ENCODE measurements around the gene STK32A. TPM values are rescaled to one million over a fixed set of nuclear protein-coding genes. Genes with fewer than 3 reads are reported as not detected.

The STK32A gene
- total RNA-seq, 1 donor from 2014 or later = not detected

GRCh38 chr5:147388184-147389108, 153.6 kb downstream of the STK32A start:
- Mint-ChIP-seq H3K36me3 (ENCODE audit: low read depth) (no peaks in the 10 kb centered on the region), H3K27me3 (ENCODE audit: low read depth) (no peaks in the 10 kb centered on the region), H3K9me3 (no peaks in the 10 kb centered on the region), H3K4me3 (ENCODE audit: low read depth) (no peak overlapping the region), H3K4me1 (ENCODE audit: low read depth) (no peaks in the 10 kb centered on the region), H3K27ac (no peak overlapping the region)
- no peak for DNase-seq (ENCODE audit: low spot score)
- intact Hi-C loops (cut with micrococcal nuclease) = no loop called here

- no peaks in the 10 kb centered on the region for H3K27me3 Mint-ChIP-seq (ENCODE audit: low read depth)
- intact Hi-C loops (cut with micrococcal nuclease) = no loop called here
- no peak overlapping the region for H3K27ac Mint-ChIP-seq
- no peaks in the 10 kb centered on the region for H3K36me3 Mint-ChIP-seq (ENCODE audit: low read depth)
- DNase-seq (ENCODE audit: low spot score) = no peak
- H3K9me3 Mint-ChIP-seq = no peaks in the 10 kb centered on the region
- H3K4me3 Mint-ChIP-seq (ENCODE audit: low read depth) = no peak overlapping the region
- no peaks in the 10 kb centered on the region for H3K4me1 Mint-ChIP-seq (ENCODE audit: low read depth)
Measured at GRCh38 chr5:147390654-147391225, 155.9 kb downstream of the STK32A start.

GRCh38 chr5:147391781-147392180, 157.0 kb downstream of the STK32A start:
- H3K9me3 Mint-ChIP-seq = no peaks in the 10 kb centered on the region
- H3K27me3 Mint-ChIP-seq (ENCODE audit: low read depth) = no peaks in the 10 kb centered on the region
- H3K4me1 Mint-ChIP-seq (ENCODE audit: low read depth) = no peaks in the 10 kb centered on the region
- intact Hi-C loops (cut with micrococcal nuclease) = no loop called here
- DNase-seq (ENCODE audit: low spot score) = no peak
- H3K36me3 Mint-ChIP-seq (ENCODE audit: low read depth) = no peaks in the 10 kb centered on the region
- no peak overlapping the region for H3K27ac Mint-ChIP-seq
- H3K4me3 Mint-ChIP-seq (ENCODE audit: low read depth) = no peak overlapping the region

GRCh38 chr5:147393874-147394672, 159.2 kb downstream of the STK32A start:
- H3K27me3 Mint-ChIP-seq (ENCODE audit: low read depth) = no peaks in the 10 kb centered on the region
- no peak overlapping the region for H3K27ac Mint-ChIP-seq
- no peaks in the 10 kb centered on the region for H3K4me1 Mint-ChIP-seq (ENCODE audit: low read depth)
- no peak for DNase-seq (ENCODE audit: low spot score)
- no peak overlapping the region for H3K4me3 Mint-ChIP-seq (ENCODE audit: low read depth)
- intact Hi-C loops (cut with micrococcal nuclease) = no loop called here
- no peaks in the 10 kb centered on the region for H3K9me3 Mint-ChIP-seq
- no peaks in the 10 kb centered on the region for H3K36me3 Mint-ChIP-seq (ENCODE audit: low read depth)

- H3K27me3 Mint-ChIP-seq (ENCODE audit: low read depth) = no peaks in the 10 kb centered on the region
- H3K4me1 Mint-ChIP-seq (ENCODE audit: low read depth) = no peaks in the 10 kb centered on the region
- DNase-seq (ENCODE audit: low spot score) = no peak
- intact Hi-C loops (cut with micrococcal nuclease) = no loop called here
- H3K4me3 Mint-ChIP-seq (ENCODE audit: low read depth) = no peak overlapping the region
- no peaks in the 10 kb centered on the region for H3K9me3 Mint-ChIP-seq
- H3K36me3 Mint-ChIP-seq (ENCODE audit: low read depth) = no peaks in the 10 kb centered on the region
- no peak overlapping the region for H3K27ac Mint-ChIP-seq
Measured at GRCh38 chr5:147396070-147396823, 161.4 kb downstream of the STK32A start.

- Mint-ChIP-seq H3K27ac (no peak overlapping the region), H3K36me3 (ENCODE audit: low read depth) (no peaks in the 10 kb centered on the region), H3K4me3 (ENCODE audit: low read depth) (no peak overlapping the region), H3K27me3 (ENCODE audit: low read depth) (no peaks in the 10 kb centered on the region), H3K4me1 (ENCODE audit: low read depth) (no peaks in the 10 kb centered on the region), H3K9me3 (no peaks in the 10 kb centered on the region)
- no peak for DNase-seq (ENCODE audit: low spot score)
- intact Hi-C loops (cut with micrococcal nuclease) = no loop called here
Measured at GRCh38 chr5:147397616-147398015, 162.8 kb downstream of the STK32A start.

GRCh38 chr5:147398860-147399259, 164.0 kb downstream of the STK32A start:
- Mint-ChIP-seq H3K4me1 (ENCODE audit: low read depth) (no peaks in the 10 kb centered on the region), H3K9me3 (no peaks in the 10 kb centered on the region), H3K27ac (no peak overlapping the region), H3K27me3 (ENCODE audit: low read depth) (no peaks in the 10 kb centered on the region), H3K36me3 (ENCODE audit: low read depth) (no peaks in the 10 kb centered on the region), H3K4me3 (ENCODE audit: low read depth) (no peak overlapping the region)
- DNase-seq (ENCODE audit: low spot score) = no peak
- intact Hi-C loops (cut with micrococcal nuclease) = no loop called here

- H3K27ac Mint-ChIP-seq = no peak overlapping the region
- H3K4me1 Mint-ChIP-seq (ENCODE audit: low read depth) = no peaks in the 10 kb centered on the region
- no peaks in the 10 kb centered on the region for H3K36me3 Mint-ChIP-seq (ENCODE audit: low read depth)
- no peak for DNase-seq (ENCODE audit: low spot score)
- no peak overlapping the region for H3K4me3 Mint-ChIP-seq (ENCODE audit: low read depth)
- H3K27me3 Mint-ChIP-seq (ENCODE audit: low read depth) = no peaks in the 10 kb centered on the region
- H3K9me3 Mint-ChIP-seq = no peaks in the 10 kb centered on the region
- intact Hi-C loops (cut with micrococcal nuclease) = no loop called here
Measured at GRCh38 chr5:147400126-147400809, 165.4 kb downstream of the STK32A start.

GRCh38 chr5:147400881-147401280, 166.1 kb downstream of the STK32A start:
- Mint-ChIP-seq H3K27me3 (ENCODE audit: low read depth) (no peaks in the 10 kb centered on the region), H3K4me3 (ENCODE audit: low read depth) (no peak overlapping the region), H3K27ac (no peak overlapping the region), H3K9me3 (no peaks in the 10 kb centered on the region), H3K4me1 (ENCODE audit: low read depth) (no peaks in the 10 kb centered on the region), H3K36me3 (ENCODE audit: low read depth) (no peaks in the 10 kb centered on the region)
- intact Hi-C loops (cut with micrococcal nuclease) = no loop called here
- DNase-seq (ENCODE audit: low spot score) = no peak

GRCh38 chr5:147403651-147404640, 169.1 kb downstream of the STK32A start:
- H3K27ac Mint-ChIP-seq = no peak overlapping the region
- no peaks in the 10 kb centered on the region for H3K9me3 Mint-ChIP-seq
- no peak for DNase-seq (ENCODE audit: low spot score)
- H3K4me3 Mint-ChIP-seq (ENCODE audit: low read depth) = no peak overlapping the region
- intact Hi-C loops (cut with micrococcal nuclease) = no loop called here
- H3K36me3 Mint-ChIP-seq (ENCODE audit: low read depth) = no peaks in the 10 kb centered on the region
- H3K4me1 Mint-ChIP-seq (ENCODE audit: low read depth) = no peaks in the 10 kb centered on the region
- H3K27me3 Mint-ChIP-seq (ENCODE audit: low read depth) = no peaks in the 10 kb centered on the region

GRCh38 chr5:147404706-147405105, 169.9 kb downstream of the STK32A start:
- Mint-ChIP-seq H3K36me3 (ENCODE audit: low read depth) (no peaks in the 10 kb centered on the region), H3K27me3 (ENCODE audit: low read depth) (no peaks in the 10 kb centered on the region), H3K4me3 (ENCODE audit: low read depth) (no peak overlapping the region), H3K27ac (no peak overlapping the region), H3K9me3 (no peaks in the 10 kb centered on the region), H3K4me1 (ENCODE audit: low read depth) (no peaks in the 10 kb centered on the region)
- DNase-seq (ENCODE audit: low spot score) = no peak
- intact Hi-C loops (cut with micrococcal nuclease) = no loop called here
